H9 (cell line): ENCODE results near the gene DPT. TPM values are rescaled to one million over a fixed set of nuclear protein-coding genes. Genes with fewer than 3 reads are reported as not detected.

ENCODE experiments used
- DNase-seq: peaks from one replicate; pipeline ENCODE4 v3.0.0-alpha.2; 2017
- H2AFZ ChIP-seq: one replicate; pipeline ENCODE4 v1.6.1; 2013; ENCODE audit warnings: mild to moderate bottlenecking, low read length, control low read depth, moderate library complexity
- H2AK5ac ChIP-seq: 2 replicates; pipeline ENCODE4 v1.6.1; 2013; ENCODE audit warnings: low read length, control low read depth, mixed read lengths; ENCODE audit not compliant: insufficient read length
- H2BK120ac ChIP-seq: one replicate; pipeline ENCODE4 v1.6.1; 2013; ENCODE audit warnings: low read depth, mild to moderate bottlenecking, low read length, control low read depth, inconsistent platforms; ENCODE audit not compliant: poor library complexity, severe bottlenecking
- H2BK12ac ChIP-seq: 2 replicates; pipeline ENCODE4 v1.6.1; 2013; ENCODE audit warnings: low read length, control low read depth, mixed read lengths, low read depth; ENCODE audit not compliant: insufficient read length
- H2BK15ac ChIP-seq: 2 replicates; pipeline ENCODE4 v1.6.1; 2013; ENCODE audit warnings: low read depth, low read length, control low read depth
- H2BK20ac ChIP-seq: one replicate; pipeline ENCODE4 v1.6.1; 2013; ENCODE audit warnings: low read depth, mild to moderate bottlenecking, low read length, control low read depth, inconsistent platforms; ENCODE audit not compliant: poor library complexity, severe bottlenecking
- H2BK5ac ChIP-seq: 2 replicates; pipeline ENCODE4 v1.6.1; 2013; ENCODE audit warnings: low read length, control low read depth, mixed read lengths; ENCODE audit not compliant: insufficient read length
- H3K14ac ChIP-seq: 2 replicates; pipeline ENCODE4 v1.6.1; 2013; ENCODE audit warnings: low read length, control low read depth; ENCODE audit not compliant: insufficient read depth
- H3K18ac ChIP-seq: 2 replicates; pipeline ENCODE4 v1.6.1; 2013; ENCODE audit warnings: low read depth, mild to moderate bottlenecking, mixed read lengths, low read length, control low read depth; ENCODE audit not compliant: insufficient read length
- H3K23ac ChIP-seq: 2 replicates; pipeline ENCODE4 v1.6.1; 2013; ENCODE audit warnings: low read length, control low read depth, mixed read lengths, low read depth; ENCODE audit not compliant: insufficient read length
- H3K23me2 ChIP-seq: 2 replicates; pipeline ENCODE4 v1.6.1; 2013; ENCODE audit warnings: low read depth, mild to moderate bottlenecking, mixed read lengths, low read length, control low read depth; ENCODE audit not compliant: insufficient read length, poor library complexity, severe bottlenecking
- H3K27ac ChIP-seq: 2 replicates; pipeline ENCODE4 v1.5.1; 2013; ENCODE audit warnings: low read length, control low read depth, mixed read lengths, low read depth; ENCODE audit not compliant: insufficient read length
- H3K27me3 ChIP-seq: 2 replicates; pipeline ENCODE4 v1.6.1; 2013; ENCODE audit warnings: low read length, control low read depth, inconsistent platforms; ENCODE audit not compliant: insufficient read depth
- H3K4ac ChIP-seq: 2 replicates; pipeline ENCODE4 v1.6.1; 2013; ENCODE audit warnings: low read depth, mild to moderate bottlenecking, control low read depth, inconsistent platforms, low read length, moderate library complexity
- H3K4me1 ChIP-seq: 2 replicates; pipeline ENCODE4 v1.6.1; 2013; ENCODE audit warnings: low read length, control low read depth, inconsistent platforms; ENCODE audit not compliant: insufficient read depth
- H3K4me2 ChIP-seq: 2 replicates; pipeline ENCODE4 v1.6.1; 2013; ENCODE audit warnings: low read length, control low read depth, mixed read lengths; ENCODE audit not compliant: insufficient read length, insufficient read depth
- H3K56ac ChIP-seq: 2 replicates; pipeline ENCODE4 v1.6.1; 2013; ENCODE audit warnings: low read depth, mild to moderate bottlenecking, mixed read lengths, low read length, control low read depth; ENCODE audit not compliant: insufficient read length
- H3K79me1 ChIP-seq: 2 replicates; pipeline ENCODE4 v1.6.1; 2013; ENCODE audit warnings: low read depth, mild to moderate bottlenecking, moderate library complexity, low read length, control low read depth, inconsistent platforms; ENCODE audit not compliant: insufficient read depth, poor library complexity, severe bottlenecking
- H3K79me2 ChIP-seq: 2 replicates; pipeline ENCODE4 v1.6.1; 2013; ENCODE audit warnings: low read length, control low read depth, inconsistent platforms; ENCODE audit not compliant: insufficient read depth
- H3K9ac ChIP-seq: 2 replicates; pipeline ENCODE4 v1.6.1; 2013; ENCODE audit warnings: low read length, control low read depth, mixed read lengths; ENCODE audit not compliant: insufficient read length; ENCODE audit errors: extremely low read depth
- H3K9me3 ChIP-seq: one replicate; pipeline ENCODE4 v1.6.1; 2013; ENCODE audit warnings: low read depth, low read length, inconsistent platforms; ENCODE audit not compliant: control insufficient read depth
- H3T11ph ChIP-seq: one replicate; pipeline ENCODE4 v1.6.1; 2013; ENCODE audit warnings: mild to moderate bottlenecking, low read length, control low read depth, inconsistent platforms
- H4K20me1 ChIP-seq: one replicate; pipeline ENCODE4 v1.6.1; 2013; ENCODE audit not compliant: control insufficient read depth, insufficient read length, insufficient read depth
- H4K5ac ChIP-seq: 2 replicates; pipeline ENCODE4 v1.6.1; 2013; ENCODE audit warnings: low read depth, mild to moderate bottlenecking, mixed read lengths, low read length, control low read depth; ENCODE audit not compliant: insufficient read length
- H4K8ac ChIP-seq: replicated peaks from 2 replicates; pipeline ENCODE4 v1.6.1; 2013; ENCODE audit warnings: low read length, control low read depth, mixed read lengths, low read depth; ENCODE audit not compliant: insufficient read length
- H4K91ac ChIP-seq: 2 replicates; pipeline ENCODE4 v1.6.1; 2013; ENCODE audit warnings: low read depth, mild to moderate bottlenecking, moderate library complexity, mixed read lengths, low read length, control low read depth; ENCODE audit not compliant: insufficient read length
- H3K27ac Mint-ChIP-seq, 3 experiments: 2 replicates in 2 of 3; 3 replicates in 1 of 3; pipeline ENCODE4 v1.8.0; 2020 to 2021; ENCODE audit warnings: mixed read lengths in 3 of 3, mild to moderate bottlenecking in 1 of 3, moderate library complexity in 1 of 3
- H3K27me3 Mint-ChIP-seq: 2 replicates; pipeline ENCODE4 v1.8.0; 2021; ENCODE audit warnings: low read depth, mild to moderate bottlenecking, moderate library complexity, mixed read lengths
- H3K36me3 Mint-ChIP-seq, 3 experiments: 2 replicates in 2 of 3; 3 replicates in 1 of 3; pipeline ENCODE4 v1.8.0; 2020 to 2021; ENCODE audit warnings: low read depth in 3 of 3, mixed read lengths in 3 of 3; ENCODE audit not compliant: insufficient read depth in 1 of 3
- H3K4me1 Mint-ChIP-seq, 2 experiments: 2 replicates each; pipeline ENCODE4 v1.8.0; 2020; ENCODE audit warnings: mixed read lengths in 2 of 2
- H3K4me3 Mint-ChIP-seq, 2 experiments: 2 replicates in 1 of 2; 3 replicates in 1 of 2; pipeline ENCODE4 v1.8.0; 2020 to 2021; ENCODE audit warnings: mild to moderate bottlenecking in 2 of 2, mixed read lengths in 2 of 2, moderate library complexity in 1 of 2
- H3K9me3 Mint-ChIP-seq, 2 experiments: 2 replicates in 1 of 2; 3 replicates in 1 of 2; pipeline ENCODE4 v1.8.0; 2020; ENCODE audit warnings: mild to moderate bottlenecking in 2 of 2, mixed read lengths in 2 of 2, moderate library complexity in 1 of 2
- WGBS: extraction: QIAGEN DNeasy Blood & Tissue Kit; methylation state at CpG from one replicate; pipeline ENCODE4 v1.1.7; 2013; ENCODE audit warnings: missing lambda C conversion rate, low lambda C conversion rate, mixed read lengths; ENCODE audit not compliant: insufficient read length; ENCODE audit errors: extremely low coverage; 5-methylcytosine and 5-hydroxymethylcytosine counted together
- total RNA-seq: library from RNA; stranded (reverse); gene quantifications from 2 replicates; pipeline ENCODE4 v1.2.1, GENCODE V29; 2021
- TF ChIP-seq, protein P1 (sequence below): fragments of 200-600 bp; sonication (generic); conservative IDR thresholded peaks from 3 replicates; pipeline ENCODE4 v1.8.0; 2021; ENCODE audit warnings: antibody characterized with exemption, mild to moderate bottlenecking

The DPT gene
- total RNA-seq, 1 experiment from 2014 or later: not detected

DNA sequence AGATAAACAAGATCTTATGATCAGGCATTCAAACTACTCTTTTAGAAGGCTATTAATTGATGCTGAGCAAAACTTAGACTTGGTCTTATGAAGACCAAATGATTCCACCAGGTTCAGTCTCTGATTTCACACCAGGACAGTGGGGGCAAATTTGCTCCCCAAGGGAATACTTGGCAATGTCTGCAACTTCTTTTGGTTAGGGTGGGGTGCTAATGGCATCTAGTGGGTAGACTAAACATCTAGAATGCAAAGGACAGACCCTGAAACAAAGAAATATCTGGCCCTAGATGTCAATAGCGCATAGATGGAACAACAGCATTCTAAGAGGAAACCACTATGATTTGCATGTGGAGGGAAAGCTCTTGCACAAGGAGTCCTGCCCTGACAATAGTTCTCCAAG lies 30.6 kb downstream of the DPT start:
- Mint-ChIP-seq H3K9me3 (no peaks in the 10 kb centered on the region), H3K4me1 (peaks cover 8 to 12% of the 10 kb centered on the region in 2 experiments), H3K36me3 (no peaks in the 10 kb centered on the region), H3K27me3 (no peaks in the 10 kb centered on the region), H3K27ac (no peak overlapping the region), H3K4me3 (no peak overlapping the region)
- H4K91ac ChIP-seq: no peak overlapping the region
- H3K23me2 ChIP-seq: no peaks in the 10 kb centered on the region
- no peak overlapping the region for H2BK15ac ChIP-seq
- no peaks in the 10 kb centered on the region for H3K9me3 ChIP-seq
- TF ChIP-seq, protein P1, sequence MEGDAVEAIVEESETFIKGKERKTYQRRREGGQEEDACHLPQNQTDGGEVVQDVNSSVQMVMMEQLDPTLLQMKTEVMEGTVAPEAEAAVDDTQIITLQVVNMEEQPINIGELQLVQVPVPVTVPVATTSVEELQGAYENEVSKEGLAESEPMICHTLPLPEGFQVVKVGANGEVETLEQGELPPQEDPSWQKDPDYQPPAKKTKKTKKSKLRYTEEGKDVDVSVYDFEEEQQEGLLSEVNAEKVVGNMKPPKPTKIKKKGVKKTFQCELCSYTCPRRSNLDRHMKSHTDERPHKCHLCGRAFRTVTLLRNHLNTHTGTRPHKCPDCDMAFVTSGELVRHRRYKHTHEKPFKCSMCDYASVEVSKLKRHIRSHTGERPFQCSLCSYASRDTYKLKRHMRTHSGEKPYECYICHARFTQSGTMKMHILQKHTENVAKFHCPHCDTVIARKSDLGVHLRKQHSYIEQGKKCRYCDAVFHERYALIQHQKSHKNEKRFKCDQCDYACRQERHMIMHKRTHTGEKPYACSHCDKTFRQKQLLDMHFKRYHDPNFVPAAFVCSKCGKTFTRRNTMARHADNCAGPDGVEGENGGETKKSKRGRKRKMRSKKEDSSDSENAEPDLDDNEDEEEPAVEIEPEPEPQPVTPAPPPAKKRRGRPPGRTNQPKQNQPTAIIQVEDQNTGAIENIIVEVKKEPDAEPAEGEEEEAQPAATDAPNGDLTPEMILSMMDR: no peak
- no peak overlapping the region for H3K56ac ChIP-seq
- no peak overlapping the region for H2BK20ac ChIP-seq
- H3K9ac ChIP-seq: no peak overlapping the region
- no peaks in the 10 kb centered on the region for H3K27me3 ChIP-seq
- H3K4me2 ChIP-seq: no peak overlapping the region
- no peak overlapping the region for H2AK5ac ChIP-seq
- no peak overlapping the region for H3K14ac ChIP-seq
- no peak overlapping the region for H3K23ac ChIP-seq
- H2BK5ac ChIP-seq: no peak overlapping the region
- H3K18ac ChIP-seq: no peak overlapping the region
- no peak overlapping the region for H2BK120ac ChIP-seq
- no peak overlapping the region for H3T11ph ChIP-seq
- H2AFZ ChIP-seq: no peak overlapping the region
- no peak overlapping the region for H4K8ac ChIP-seq
- H3K79me1 ChIP-seq: no peaks in the 10 kb centered on the region
- H2BK12ac ChIP-seq: no peak overlapping the region
- no CpG with 5 or more reads among the region's 1 CpG for WGBS
- H4K20me1 ChIP-seq: no peaks in the 10 kb centered on the region
- H3K79me2 ChIP-seq: no peaks in the 10 kb centered on the region
- H3K27ac ChIP-seq: no peak overlapping the region
- no peak overlapping the region for H4K5ac ChIP-seq
- no peaks in the 10 kb centered on the region for H3K4me1 ChIP-seq
- no peak for DNase-seq
- no peak overlapping the region for H3K4ac ChIP-seq
